ENCODE measurements around the gene SLC43A3. TPM values are rescaled to one million over a fixed set of nuclear protein-coding genes. Genes with fewer than 3 reads are reported as not detected.
A peak's percentile ranks its signal among the peaks of the same experiment; 100 is the strongest.

SLC43A3 gene
- 100 to 1,000 TPM; 104 to 130 (median 105) TPM for total RNA-seq

GRCh38 chr11:57426929-57427726 is at the start of gene SLC43A3:
Gene SLC43A3 (minus strand): TSS chr11:57427121. CDS start chr11:57426172, 949 bp downstream.
- peak within 1 kb of the TSS; percentile 99 for H3K27ac ChIP-seq
- peak; percentile 63 to 90 for DNase-seq (ENCODE audit: low spot score in 2 of 2)
- peak in 2 of 3 donors; percentile 64 to 72 for TF ChIP-seq POLR2AphosphoS5 (IDR thresholded peaks at IDR 0.05)
- TF ChIP-seq POLR2A (IDR thresholded peaks at IDR 0.05): peak; percentile 68
- peak in 1 of 3 donors; percentile 20 for TF ChIP-seq CTCF (IDR thresholded peaks at IDR 0.05)
- intact Hi-C loops (cut with DNase I; ENCODE audit: low total_unique reads): no loop called here
- no peaks in the 10 kb centered on the region for H3K9me3 ChIP-seq
- H3K36me3 ChIP-seq: no peaks in the 10 kb centered on the region
- peaks cover 18 to 23% of the 10 kb centered on the region in 2 donors for H3K4me1 ChIP-seq
- H3K4me3 ChIP-seq: peak within 1 kb of the TSS; percentile 61 to 77 (median 68)
- no peaks in the 10 kb centered on the region for H3K27me3 ChIP-seq

GRCh38 chr11:57476047-57476756 is 49.3 kb upstream of the SLC43A3 start:
- TF ChIP-seq POLR2AphosphoS5 (IDR thresholded peaks at IDR 0.05): peak in 1 of 3 donors; percentile 17
- no peak for TF ChIP-seq POLR2A (IDR thresholded peaks at IDR 0.05)
- H3K4me1 ChIP-seq: peaks cover 0 to 4% of the 10 kb centered on the region in 2 donors
- H3K27me3 ChIP-seq: no peaks in the 10 kb centered on the region
- H3K4me3 ChIP-seq: peak overlapping the region; percentile 35 to 78 (median 59)
- DNase-seq (ENCODE audit: low spot score in 2 of 2): peak; percentile 45 to 75
- H3K27ac ChIP-seq: peak overlapping the region; percentile 31 to 69
- H3K36me3 ChIP-seq: no peaks in the 10 kb centered on the region
- intact Hi-C loops (cut with DNase I; ENCODE audit: low total_unique reads): no loop called here
- no peaks in the 10 kb centered on the region for H3K9me3 ChIP-seq

- TF ChIP-seq POLR2A (IDR thresholded peaks at IDR 0.05) (no peak), POLR2AphosphoS5 (IDR thresholded peaks at IDR 0.05) (no peak), CTCF (IDR thresholded peaks at IDR 0.05) (no peak)
- intact Hi-C loops (cut with DNase I; ENCODE audit: low total_unique reads): no loop called here
- DNase-seq (ENCODE audit: low spot score in 2 of 2): no peak
- no peak overlapping the region for H3K27ac ChIP-seq
- H3K36me3 ChIP-seq: no peaks in the 10 kb centered on the region
- H3K4me1 ChIP-seq: peaks cover 0 to 4% of the 10 kb centered on the region in 2 donors
- no peaks in the 10 kb centered on the region for H3K9me3 ChIP-seq
- peak overlapping the region in 2 of 3 donors; percentile 59 to 78 for H3K4me3 ChIP-seq
- H3K27me3 ChIP-seq: no peaks in the 10 kb centered on the region
Observed at GRCh38 chr11:57475671-57476046, 48.7 kb upstream of the SLC43A3 start.

GRCh38 chr11:57475191-57475590 is 48.3 kb upstream of the SLC43A3 start:
- no peak for DNase-seq (ENCODE audit: low spot score in 2 of 2)
- no peak for TF ChIP-seq CTCF (IDR thresholded peaks at IDR 0.05)
- TF ChIP-seq POLR2A (IDR thresholded peaks at IDR 0.05): no peak
- TF ChIP-seq POLR2AphosphoS5 (IDR thresholded peaks at IDR 0.05): no peak
- intact Hi-C loops (cut with DNase I; ENCODE audit: low total_unique reads): no loop called here
- H3K27me3 ChIP-seq: no peaks in the 10 kb centered on the region
- H3K36me3 ChIP-seq: no peaks in the 10 kb centered on the region
- H3K9me3 ChIP-seq: no peaks in the 10 kb centered on the region
- H3K4me3 ChIP-seq: no peak overlapping the region
- no peak overlapping the region for H3K27ac ChIP-seq
- H3K4me1 ChIP-seq: peaks cover 0 to 4% of the 10 kb centered on the region in 2 donors

GRCh38 chr11:57474803-57475115 is 47.8 kb upstream of the SLC43A3 start:
- Histone ChIP-seq H3K27me3 (no peaks in the 10 kb centered on the region), H3K9me3 (no peaks in the 10 kb centered on the region), H3K27ac (no peak overlapping the region), H3K4me3 (no peak overlapping the region), H3K4me1 (peaks cover 0 to 4% of the 10 kb centered on the region in 2 donors), H3K36me3 (no peaks in the 10 kb centered on the region)
- intact Hi-C loops (cut with DNase I; ENCODE audit: low total_unique reads): no loop called here
- no peak for DNase-seq (ENCODE audit: low spot score in 2 of 2)
- no peak for TF ChIP-seq POLR2AphosphoS5 (IDR thresholded peaks at IDR 0.05)
- TF ChIP-seq POLR2A (IDR thresholded peaks at IDR 0.05): no peak
- TF ChIP-seq CTCF (IDR thresholded peaks at IDR 0.05): no peak
